ENCODE data around the gene ITK. TPM values are rescaled to one million over a fixed set of nuclear protein-coding genes. Genes with fewer than 3 reads are reported as not detected.
"Not testable (repeated sequence)": the region's sequence is repeated elsewhere in the genome, so short reads cannot be mapped to it uniquely, and the experiment has no call there.

The ITK gene
- total RNA-seq, 1 donor from 2014 or later, result not detected

- peaks cover 6% of the 10 kb centered on the region for H3K27me3 Mint-ChIP-seq
- no peak overlapping the region for H3K4me3 Mint-ChIP-seq (ENCODE audit: low read depth)
- H3K36me3 Mint-ChIP-seq (ENCODE audit: insufficient read depth), result no peaks in the 10 kb centered on the region
- no peak for DNase-seq (ENCODE audit: low spot score, unreplicated experiment)
- no peak for TF ChIP-seq CTCF (IDR thresholded peaks at IDR 0.05; ENCODE audit: unreplicated experiment)
- H3K27ac Mint-ChIP-seq, result no peak overlapping the region
- H3K4me1 Mint-ChIP-seq (ENCODE audit: low read depth), result no peaks in the 10 kb centered on the region
- no peaks in the 10 kb centered on the region for H3K9me3 Mint-ChIP-seq (ENCODE audit: low read depth)
These were observed 60.8 kb downstream of the ITK start for GRCh38 chr5:157241483-157241882.

- not testable (repeated sequence) for H3K27ac Mint-ChIP-seq; H3K9me3 Mint-ChIP-seq (ENCODE audit: low read depth); DNase-seq (ENCODE audit: low spot score, unreplicated experiment); H3K27me3 Mint-ChIP-seq; H3K36me3 Mint-ChIP-seq (ENCODE audit: insufficient read depth); H3K4me3 Mint-ChIP-seq (ENCODE audit: low read depth); H3K4me1 Mint-ChIP-seq (ENCODE audit: low read depth)
These were observed 64.1 kb downstream of the ITK start for GRCh38 chr5:157244704-157245103.

GRCh38 chr5:157245476-157245875, 64.8 kb downstream of the ITK start:
- no peaks in the 10 kb centered on the region for H3K36me3 Mint-ChIP-seq (ENCODE audit: insufficient read depth)
- no peak overlapping the region for H3K27ac Mint-ChIP-seq
- DNase-seq (ENCODE audit: low spot score, unreplicated experiment), result no peak
- H3K4me1 Mint-ChIP-seq (ENCODE audit: low read depth), result no peaks in the 10 kb centered on the region
- no peaks in the 10 kb centered on the region for H3K27me3 Mint-ChIP-seq
- no peak overlapping the region for H3K4me3 Mint-ChIP-seq (ENCODE audit: low read depth)
- no peaks in the 10 kb centered on the region for H3K9me3 Mint-ChIP-seq (ENCODE audit: low read depth)
- TF ChIP-seq CTCF (IDR thresholded peaks at IDR 0.05; ENCODE audit: unreplicated experiment), result no peak

GRCh38 chr5:157245886-157246285, 65.2 kb downstream of the ITK start:
- Mint-ChIP-seq H3K4me1 (ENCODE audit: low read depth) (no peaks in the 10 kb centered on the region), H3K36me3 (ENCODE audit: insufficient read depth) (no peaks in the 10 kb centered on the region), H3K4me3 (ENCODE audit: low read depth) (no peak overlapping the region), H3K27ac (no peak overlapping the region), H3K9me3 (ENCODE audit: low read depth) (no peaks in the 10 kb centered on the region), H3K27me3 (no peaks in the 10 kb centered on the region)
- DNase-seq (ENCODE audit: low spot score, unreplicated experiment), result no peak
- TF ChIP-seq CTCF (IDR thresholded peaks at IDR 0.05; ENCODE audit: unreplicated experiment), result no peak

- Mint-ChIP-seq H3K4me1 (ENCODE audit: low read depth) (no peaks in the 10 kb centered on the region), H3K36me3 (ENCODE audit: insufficient read depth) (no peaks in the 10 kb centered on the region), H3K27me3 (no peaks in the 10 kb centered on the region), H3K4me3 (ENCODE audit: low read depth) (no peak overlapping the region), H3K9me3 (ENCODE audit: low read depth) (no peaks in the 10 kb centered on the region), H3K27ac (no peak overlapping the region)
- no peak for DNase-seq (ENCODE audit: low spot score, unreplicated experiment)
- no peak for TF ChIP-seq CTCF (IDR thresholded peaks at IDR 0.05; ENCODE audit: unreplicated experiment)
These were observed 66.6 kb downstream of the ITK start for GRCh38 chr5:157247267-157247666.

GRCh38 chr5:157248821-157249470, 68.3 kb downstream of the ITK start:
- Mint-ChIP-seq H3K9me3 (ENCODE audit: low read depth) (no peaks in the 10 kb centered on the region), H3K27me3 (no peaks in the 10 kb centered on the region), H3K4me3 (ENCODE audit: low read depth) (no peak overlapping the region), H3K4me1 (ENCODE audit: low read depth) (no peaks in the 10 kb centered on the region), H3K27ac (no peak overlapping the region), H3K36me3 (ENCODE audit: insufficient read depth) (no peaks in the 10 kb centered on the region)
- TF ChIP-seq CTCF (IDR thresholded peaks at IDR 0.05; ENCODE audit: unreplicated experiment), result no peak
- DNase-seq (ENCODE audit: low spot score, unreplicated experiment), result no peak
